Ishikawa (cell line): ENCODE results near the gene USH1G.

Source experiments
- CEBPB ChIP-seq: IDR thresholded peaks from 2 replicates; pipeline ENCODE4 v1.6.1; 2012
- CREB1 ChIP-seq: IDR thresholded peaks from 2 replicates; pipeline ENCODE4 v1.6.1; 2012; ENCODE audit warnings: low read depth
- EGR1 ChIP-seq: IDR thresholded peaks from 2 replicates; pipeline ENCODE4 v1.6.1; 2012
- EP300 ChIP-seq: IDR thresholded peaks from 2 replicates; pipeline ENCODE4 v1.6.1; 2012; ENCODE audit warnings: borderline replicate concordance
- FOXM1 ChIP-seq: IDR thresholded peaks from 2 replicates; pipeline ENCODE4 v1.6.1; 2012; ENCODE audit warnings: low read depth, borderline replicate concordance
- MAX ChIP-seq: IDR thresholded peaks from 2 replicates; pipeline ENCODE4 v1.6.1; 2012
- NFIC ChIP-seq: IDR thresholded peaks from 2 replicates; pipeline ENCODE4 v1.6.1; 2012
- RAD21 ChIP-seq: IDR thresholded peaks from 2 replicates; pipeline ENCODE4 v1.6.1; 2012; ENCODE audit warnings: low read depth
- TAF1 ChIP-seq: IDR thresholded peaks from 2 replicates; pipeline ENCODE4 v1.6.1; 2012; ENCODE audit warnings: low read depth, mild to moderate bottlenecking
- TCF12 ChIP-seq: IDR thresholded peaks from 2 replicates; pipeline ENCODE4 v1.6.1; 2012; ENCODE audit warnings: low read depth
- TEAD4 ChIP-seq: IDR thresholded peaks from 2 replicates; pipeline ENCODE4 v1.6.1; 2012
- YY1 ChIP-seq: IDR thresholded peaks from 2 replicates; pipeline ENCODE4 v1.6.1; 2012; ENCODE audit warnings: low read depth
- ZBTB7A ChIP-seq: IDR thresholded peaks from 2 replicates; pipeline ENCODE4 v1.6.1; 2012; ENCODE audit warnings: low read depth
- TF ChIP-seq, protein P1 (sequence below): IDR thresholded peaks from 2 replicates; pipeline ENCODE4 v1.6.1; 2012; ENCODE audit warnings: low read depth, mild to moderate bottlenecking
- TF ChIP-seq, protein P2 (sequence below): IDR thresholded peaks from 2 replicates; pipeline ENCODE4 v1.6.1; 2012

The USH1G gene

GRCh38 chr17:74950207-74950606 lies 27.2 kb upstream of the USH1G start:
- TF ChIP-seq EP300 = no peak
- TF ChIP-seq TCF12 = no peak
- TF ChIP-seq CEBPB = no peak
- TF ChIP-seq, protein P1, sequence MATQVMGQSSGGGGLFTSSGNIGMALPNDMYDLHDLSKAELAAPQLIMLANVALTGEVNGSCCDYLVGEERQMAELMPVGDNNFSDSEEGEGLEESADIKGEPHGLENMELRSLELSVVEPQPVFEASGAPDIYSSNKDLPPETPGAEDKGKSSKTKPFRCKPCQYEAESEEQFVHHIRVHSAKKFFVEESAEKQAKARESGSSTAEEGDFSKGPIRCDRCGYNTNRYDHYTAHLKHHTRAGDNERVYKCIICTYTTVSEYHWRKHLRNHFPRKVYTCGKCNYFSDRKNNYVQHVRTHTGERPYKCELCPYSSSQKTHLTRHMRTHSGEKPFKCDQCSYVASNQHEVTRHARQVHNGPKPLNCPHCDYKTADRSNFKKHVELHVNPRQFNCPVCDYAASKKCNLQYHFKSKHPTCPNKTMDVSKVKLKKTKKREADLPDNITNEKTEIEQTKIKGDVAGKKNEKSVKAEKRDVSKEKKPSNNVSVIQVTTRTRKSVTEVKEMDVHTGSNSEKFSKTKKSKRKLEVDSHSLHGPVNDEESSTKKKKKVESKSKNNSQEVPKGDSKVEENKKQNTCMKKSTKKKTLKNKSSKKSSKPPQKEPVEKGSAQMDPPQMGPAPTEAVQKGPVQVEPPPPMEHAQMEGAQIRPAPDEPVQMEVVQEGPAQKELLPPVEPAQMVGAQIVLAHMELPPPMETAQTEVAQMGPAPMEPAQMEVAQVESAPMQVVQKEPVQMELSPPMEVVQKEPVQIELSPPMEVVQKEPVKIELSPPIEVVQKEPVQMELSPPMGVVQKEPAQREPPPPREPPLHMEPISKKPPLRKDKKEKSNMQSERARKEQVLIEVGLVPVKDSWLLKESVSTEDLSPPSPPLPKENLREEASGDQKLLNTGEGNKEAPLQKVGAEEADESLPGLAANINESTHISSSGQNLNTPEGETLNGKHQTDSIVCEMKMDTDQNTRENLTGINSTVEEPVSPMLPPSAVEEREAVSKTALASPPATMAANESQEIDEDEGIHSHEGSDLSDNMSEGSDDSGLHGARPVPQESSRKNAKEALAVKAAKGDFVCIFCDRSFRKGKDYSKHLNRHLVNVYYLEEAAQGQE = no peak
- TF ChIP-seq ZBTB7A = no peak
- TF ChIP-seq MAX = no peak
- no peak for TF ChIP-seq EGR1
- TF ChIP-seq NFIC = no peak
- TF ChIP-seq RAD21 = no peak
- TF ChIP-seq YY1 = no peak

- TF ChIP-seq NFIC (no peak), TEAD4 (no peak), YY1 (no peak), ZBTB7A (no peak), TCF12 (no peak), MAX (no peak), RAD21 (no peak), TAF1 (no peak), FOXM1 (no peak)
- TF ChIP-seq, protein P2, sequence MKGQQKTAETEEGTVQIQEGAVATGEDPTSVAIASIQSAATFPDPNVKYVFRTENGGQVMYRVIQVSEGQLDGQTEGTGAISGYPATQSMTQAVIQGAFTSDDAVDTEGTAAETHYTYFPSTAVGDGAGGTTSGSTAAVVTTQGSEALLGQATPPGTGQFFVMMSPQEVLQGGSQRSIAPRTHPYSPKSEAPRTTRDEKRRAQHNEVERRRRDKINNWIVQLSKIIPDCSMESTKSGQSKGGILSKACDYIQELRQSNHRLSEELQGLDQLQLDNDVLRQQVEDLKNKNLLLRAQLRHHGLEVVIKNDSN = no peak
- TF ChIP-seq, protein P1 = no peak
Measured at GRCh38 chr17:74949455-74950115, 26.5 kb upstream of the USH1G start.

DNA sequence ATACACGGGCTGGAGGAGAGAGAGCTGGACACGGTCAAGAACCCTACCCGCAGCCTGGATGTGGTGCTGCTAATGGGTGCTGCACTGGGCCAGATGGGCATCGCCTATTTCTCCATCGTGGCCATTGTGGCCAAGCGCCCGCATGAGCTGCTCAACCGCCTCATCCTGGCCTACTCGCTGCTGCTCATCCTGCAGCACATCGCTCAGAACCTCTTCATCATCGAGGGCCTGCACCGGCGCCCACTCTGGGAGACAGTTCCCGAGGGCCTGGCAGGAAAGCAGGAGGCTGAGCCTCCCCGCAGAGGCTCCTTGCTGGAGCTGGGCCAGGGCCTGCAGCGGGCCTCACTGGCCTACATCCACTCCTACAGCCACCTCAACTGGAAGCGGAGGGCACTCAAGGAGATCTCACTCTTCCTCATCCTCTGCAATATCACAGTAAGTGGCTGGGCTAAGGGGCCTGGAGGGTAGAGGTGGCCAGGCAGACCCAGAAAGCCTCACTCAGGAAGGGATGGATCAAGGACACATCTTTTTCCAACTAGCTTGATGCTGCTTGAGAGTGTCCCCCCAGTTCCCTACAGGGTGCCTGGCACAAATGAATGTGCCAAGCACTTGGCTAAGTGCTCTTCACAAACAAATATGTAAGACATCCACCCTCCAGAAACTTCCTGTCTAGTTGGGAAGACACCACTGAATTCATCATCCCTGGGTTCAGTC lies 24.1 kb upstream of the USH1G start:
- no peak for TF ChIP-seq YY1
- no peak for TF ChIP-seq CREB1
- no peak for TF ChIP-seq EGR1

DNA sequence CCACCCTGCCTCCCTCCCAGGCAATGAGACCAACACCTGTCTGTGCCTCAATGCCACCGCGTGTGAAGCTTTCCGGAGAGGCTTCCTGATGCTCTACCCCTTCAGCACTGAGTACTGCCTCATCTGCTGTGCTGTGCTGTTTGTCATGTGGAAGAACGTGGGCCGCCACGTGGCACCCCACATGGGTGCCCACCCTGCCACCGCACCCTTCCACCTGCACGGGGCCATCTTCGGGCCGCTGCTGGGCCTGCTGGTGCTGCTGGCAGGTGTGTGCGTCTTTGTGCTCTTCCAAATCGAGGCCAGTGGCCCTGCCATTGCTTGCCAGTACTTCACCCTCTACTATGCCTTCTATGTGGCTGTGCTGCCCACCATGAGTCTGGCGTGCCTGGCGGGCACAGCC lies 23.6 kb upstream of the USH1G start:
- TF ChIP-seq TCF12 (no peak), CEBPB (no peak), RAD21 (no peak), NFIC (no peak), EP300 (no peak), CREB1 (no peak), FOXM1 (no peak)
- TF ChIP-seq, protein P2 = no peak

DNA sequence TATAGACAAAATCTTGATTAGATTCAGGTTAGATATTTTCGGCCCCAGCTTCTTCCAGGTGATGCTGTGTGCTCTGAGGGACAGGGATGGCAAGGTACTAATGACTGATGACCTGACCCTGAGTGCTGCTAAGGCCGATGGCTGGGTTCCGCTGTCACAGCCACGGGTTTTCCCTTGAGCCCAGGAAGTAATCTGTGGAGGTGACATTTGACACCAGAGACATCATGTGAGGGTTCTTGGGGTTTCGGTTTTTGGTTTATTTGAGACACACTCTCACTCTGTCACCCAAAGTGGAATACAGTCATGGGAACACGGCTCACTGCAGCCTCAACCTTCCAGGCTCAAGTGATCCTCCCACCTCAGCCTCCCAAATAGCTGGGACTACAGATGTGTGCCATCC lies 22.5 kb upstream of the USH1G start:
- TF ChIP-seq YY1 (no peak), MAX (no peak), CREB1 (no peak), RAD21 (no peak), TAF1 (no peak)
- TF ChIP-seq, protein P2 = no peak; the same call in 1 of the 2 replicates
